Measurements from ENCODE around the gene SLC36A2. TPM values are rescaled to one million over a fixed set of nuclear protein-coding genes. Genes with fewer than 3 reads are reported as not detected.
A peak's percentile ranks its signal among the peaks of the same experiment; 100 is the strongest.

SLC36A2 gene
- total RNA-seq (2014; rRNA removed; shearing (Covaris generic)) (not detected in 2 replicates), total RNA-seq (2022) (not detected in 2 replicates), Bru-seq, nascent RNA (not detected), BruChase-seq, experiment 1, labeled RNA remaining after a 6-hour chase (not detected), BruChase-seq, experiment 2, labeled RNA remaining after a 2-hour chase (percentile 2 among the genes with signal in this experiment)
- long read RNA-seq: 0 reads

DNA sequence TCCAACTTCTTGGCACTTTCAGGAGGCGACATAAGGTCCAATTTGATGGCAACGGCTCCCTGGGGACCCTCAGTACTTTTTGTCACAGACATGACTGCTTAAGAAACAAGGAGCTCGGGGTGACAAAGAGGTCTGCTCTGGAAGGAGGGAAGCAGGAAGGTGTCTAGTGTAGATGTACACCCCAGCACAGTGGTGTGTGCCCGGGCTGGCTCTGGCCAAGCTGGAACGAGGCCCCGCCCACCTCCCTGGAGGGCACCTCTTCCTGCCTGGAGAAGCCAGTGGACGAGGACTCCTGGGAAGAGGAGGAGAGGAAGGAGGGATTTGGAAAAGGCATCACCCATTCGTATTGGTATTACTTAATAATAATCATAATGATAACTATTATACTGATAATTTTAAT is at the start of gene SLC36A2:
SLC36A2 (minus strand) TSS at position 191 of the 400 bp plus-strand sequence; CDS start at position 92, 99 bp downstream.
- H3K4me1 ChIP-seq (ENCODE audit: insufficient read depth, low read length, poor library complexity, severe bottlenecking): no peaks in the 10 kb centered on the region
- no peak within 1 kb of the TSS for H3K4me2 ChIP-seq (ENCODE audit: low read length)
- POLR2A ChIA-PET: no interaction called here
- H4K20me1 ChIP-seq (ENCODE audit: insufficient read depth, low read length): no peaks in the 10 kb centered on the region
- no peaks in the 10 kb centered on the region for H3K9me2 ChIP-seq (ENCODE audit: insufficient read depth, low read length)
- intact Hi-C loops (cut with micrococcal nuclease; ENCODE audit: unreplicated experiment): no loop called here
- CTCF ChIA-PET (ENCODE audit: unreplicated experiment): interaction anchor here (0.6 kb wide), 1 partner anchor 773 kb away, joined by 3 read pairs; no protein-coding TSS in a partner anchor
- no peak within 1 kb of the TSS for H3K4me3 ChIP-seq (ENCODE audit: low read depth, low read length, poor library complexity, severe bottlenecking)
- DNase-seq (ENCODE audit: low spot score): no peak
- H3K9me3 ChIP-seq (ENCODE audit: low read length): no peaks in the 10 kb centered on the region
- H3K27ac ChIP-seq (ENCODE audit: low read depth, low read length, poor library complexity, severe bottlenecking): no peak within 1 kb of the TSS
- TF ChIP-seq, protein P1, sequence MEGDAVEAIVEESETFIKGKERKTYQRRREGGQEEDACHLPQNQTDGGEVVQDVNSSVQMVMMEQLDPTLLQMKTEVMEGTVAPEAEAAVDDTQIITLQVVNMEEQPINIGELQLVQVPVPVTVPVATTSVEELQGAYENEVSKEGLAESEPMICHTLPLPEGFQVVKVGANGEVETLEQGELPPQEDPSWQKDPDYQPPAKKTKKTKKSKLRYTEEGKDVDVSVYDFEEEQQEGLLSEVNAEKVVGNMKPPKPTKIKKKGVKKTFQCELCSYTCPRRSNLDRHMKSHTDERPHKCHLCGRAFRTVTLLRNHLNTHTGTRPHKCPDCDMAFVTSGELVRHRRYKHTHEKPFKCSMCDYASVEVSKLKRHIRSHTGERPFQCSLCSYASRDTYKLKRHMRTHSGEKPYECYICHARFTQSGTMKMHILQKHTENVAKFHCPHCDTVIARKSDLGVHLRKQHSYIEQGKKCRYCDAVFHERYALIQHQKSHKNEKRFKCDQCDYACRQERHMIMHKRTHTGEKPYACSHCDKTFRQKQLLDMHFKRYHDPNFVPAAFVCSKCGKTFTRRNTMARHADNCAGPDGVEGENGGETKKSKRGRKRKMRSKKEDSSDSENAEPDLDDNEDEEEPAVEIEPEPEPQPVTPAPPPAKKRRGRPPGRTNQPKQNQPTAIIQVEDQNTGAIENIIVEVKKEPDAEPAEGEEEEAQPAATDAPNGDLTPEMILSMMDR (conservative IDR thresholded peaks at IDR 0.05; ENCODE audit: low read length): no peak
- no peak for TF ChIP-seq EZH2phosphoT487 (IDR thresholded peaks at IDR 0.05; ENCODE audit: borderline replicate concordance, low read depth, low read length)
- BruUV-seq (replicated peaks): no TSS peak
- no peaks in the 10 kb centered on the region for H3K36me3 ChIP-seq (ENCODE audit: insufficient read depth, low read length)
- no peaks in the 10 kb centered on the region for H3K79me2 ChIP-seq (ENCODE audit: insufficient read depth, low read depth, low read length)
- no peak within 1 kb of the TSS for H2AFZ ChIP-seq (ENCODE audit: low read length)

DNA sequence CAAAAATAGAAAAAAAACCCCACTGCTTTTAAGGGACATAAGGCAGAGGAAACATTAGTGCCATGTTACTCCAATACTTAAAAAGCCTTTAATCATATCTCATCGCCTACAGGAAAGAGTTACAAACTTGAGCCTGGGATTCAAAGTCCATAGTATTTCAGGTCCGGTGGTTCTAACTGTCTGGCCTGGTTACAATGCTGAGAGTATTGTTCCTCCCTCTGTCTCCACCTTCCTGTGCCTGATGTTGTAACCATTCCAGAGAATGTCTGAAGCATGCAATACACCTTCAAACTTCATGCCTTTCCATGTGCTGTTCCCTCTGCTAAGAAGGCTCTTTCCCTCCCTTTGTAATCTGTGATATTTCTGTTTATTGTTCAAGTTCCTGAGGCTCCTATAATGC is 41.6 kb upstream of the SLC36A2 start:
- DNase-seq (ENCODE audit: low spot score): no peak
- ChIA-PET POLR2A (no interaction called here), CTCF (ENCODE audit: unreplicated experiment) (no interaction called here)
- no TSS peak for BruUV-seq (replicated peaks)
- H4K20me1 ChIP-seq (ENCODE audit: insufficient read depth, low read length): no peaks in the 10 kb centered on the region
- no peak for TF ChIP-seq EZH2phosphoT487 (IDR thresholded peaks at IDR 0.05; ENCODE audit: borderline replicate concordance, low read depth, low read length)
- TF ChIP-seq, protein P1 (conservative IDR thresholded peaks at IDR 0.05; ENCODE audit: low read length): no peak
- no peaks in the 10 kb centered on the region for H3K36me3 ChIP-seq (ENCODE audit: insufficient read depth, low read length)
- H3K79me2 ChIP-seq (ENCODE audit: insufficient read depth, low read depth, low read length): no peaks in the 10 kb centered on the region
- no peak overlapping the region for H2AFZ ChIP-seq (ENCODE audit: low read length)
- H3K9me3 ChIP-seq (ENCODE audit: low read length): no peaks in the 10 kb centered on the region
- no peak overlapping the region for H3K4me3 ChIP-seq (ENCODE audit: low read depth, low read length, poor library complexity, severe bottlenecking)
- no peaks in the 10 kb centered on the region for H3K4me1 ChIP-seq (ENCODE audit: insufficient read depth, low read length, poor library complexity, severe bottlenecking)
- H3K27ac ChIP-seq (ENCODE audit: low read depth, low read length, poor library complexity, severe bottlenecking): no peak overlapping the region
- intact Hi-C loops (cut with micrococcal nuclease; ENCODE audit: unreplicated experiment): no loop called here
- H3K9me2 ChIP-seq (ENCODE audit: insufficient read depth, low read length): no peaks in the 10 kb centered on the region
- no peak overlapping the region for H3K4me2 ChIP-seq (ENCODE audit: low read length)

DNA sequence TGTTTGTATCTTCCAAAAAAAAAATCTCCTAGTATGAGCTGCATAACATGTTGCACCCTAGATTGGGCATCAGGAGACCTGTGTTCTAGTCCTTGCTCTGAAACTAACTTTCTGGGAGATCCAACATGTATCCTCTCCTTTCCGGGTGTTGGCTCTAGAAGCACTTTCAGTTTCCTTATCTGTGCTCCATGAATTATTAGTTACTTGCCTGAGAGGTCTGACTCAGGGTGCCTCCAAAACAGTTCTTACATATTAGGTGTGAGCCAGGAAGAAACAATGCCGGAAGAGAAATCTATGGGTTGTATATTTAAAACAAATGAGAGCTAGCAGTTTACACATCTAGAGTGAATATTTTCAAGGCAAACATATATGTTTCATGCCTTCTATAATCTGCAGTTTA is 36.7 kb upstream of the SLC36A2 start:
- no peak for TF ChIP-seq EZH2phosphoT487 (IDR thresholded peaks at IDR 0.05; ENCODE audit: borderline replicate concordance, low read depth, low read length)
- TF ChIP-seq, protein P1 (conservative IDR thresholded peaks at IDR 0.05; ENCODE audit: low read length): no peak
- BruUV-seq (replicated peaks): no TSS peak
- Histone ChIP-seq H2AFZ (ENCODE audit: low read length) (no peak overlapping the region), H4K20me1 (ENCODE audit: insufficient read depth, low read length) (no peaks in the 10 kb centered on the region), H3K4me3 (ENCODE audit: low read depth, low read length, poor library complexity, severe bottlenecking) (no peak overlapping the region), H3K4me1 (ENCODE audit: insufficient read depth, low read length, poor library complexity, severe bottlenecking) (no peaks in the 10 kb centered on the region), H3K27ac (ENCODE audit: low read depth, low read length, poor library complexity, severe bottlenecking) (no peak overlapping the region), H3K79me2 (ENCODE audit: insufficient read depth, low read depth, low read length) (no peaks in the 10 kb centered on the region), H3K4me2 (ENCODE audit: low read length) (no peak overlapping the region), H3K9me3 (ENCODE audit: low read length) (no peaks in the 10 kb centered on the region), H3K9me2 (ENCODE audit: insufficient read depth, low read length) (no peaks in the 10 kb centered on the region), H3K36me3 (ENCODE audit: insufficient read depth, low read length) (no peaks in the 10 kb centered on the region)
- intact Hi-C loops (cut with micrococcal nuclease; ENCODE audit: unreplicated experiment): no loop called here
- POLR2A ChIA-PET: interaction anchor here (0.6 to 1.1 kb wide), 5 partner anchors 8 to 731 kb away, joined by 3 to 8 read pairs (median 3); no protein-coding TSS in a partner anchor
- CTCF ChIA-PET (ENCODE audit: unreplicated experiment): no interaction called here
- no peak for DNase-seq (ENCODE audit: low spot score)

Measured in OCI-LY7 (cell line).